BLaER1 (cell line): ENCODE results near the gene EYS.

ENCODE experiments used
- H3K27ac ChIP-seq: shearing (Covaris generic); formaldehyde crosslinking; 2 replicates; pipeline ENCODE4 v1.8.1; 2022
- H3K27me3 ChIP-seq: shearing (Covaris generic); formaldehyde crosslinking; 2 replicates; pipeline ENCODE4 v1.8.1; 2022
- H3K36me3 ChIP-seq: shearing (Covaris generic); formaldehyde crosslinking; 2 replicates; pipeline ENCODE4 v1.8.1; 2022
- H3K4me1 ChIP-seq: shearing (Covaris generic); formaldehyde crosslinking; 2 replicates; pipeline ENCODE4 v1.8.1; 2022
- H3K4me2 ChIP-seq: shearing (Covaris generic); formaldehyde crosslinking; 2 replicates; pipeline ENCODE4 v1.8.1; 2022
- H3K4me3 ChIP-seq: shearing (Covaris generic); formaldehyde crosslinking; 2 replicates; pipeline ENCODE4 v1.8.1; 2022
- H3K9ac ChIP-seq: shearing (Covaris generic); formaldehyde crosslinking; 2 replicates; pipeline ENCODE4 v1.8.1; 2022
- H3K9me3 ChIP-seq: shearing (Covaris generic); formaldehyde crosslinking; 2 replicates; pipeline ENCODE4 v1.8.1; 2022
- H4K20me1 ChIP-seq: shearing (Covaris generic); formaldehyde crosslinking; 2 replicates; pipeline ENCODE4 v1.8.1; 2022
- Cebpa-rat ChIP-seq: shearing (Covaris generic); IDR thresholded peaks from 2 replicates; pipeline ENCODE4 v1.8.1; 2022

Gene EYS

GRCh38 chr6:63821442-63821841, 1885.6 kb downstream of the EYS start:
- Histone ChIP-seq H3K4me2 (no peak overlapping the region), H3K4me1 (no peaks in the 10 kb centered on the region), H3K27me3 (no peaks in the 10 kb centered on the region), H3K9me3 (no peaks in the 10 kb centered on the region), H3K4me3 (no peak overlapping the region), H3K36me3 (no peaks in the 10 kb centered on the region), H3K27ac (no peak overlapping the region), H3K9ac (no peak overlapping the region), H4K20me1 (no peaks in the 10 kb centered on the region)
- no peak for TF ChIP-seq Cebpa-rat

GRCh38 chr6:63819831-63820230, 1887.2 kb downstream of the EYS start:
- H3K27ac ChIP-seq, result no peak overlapping the region
- H3K4me2 ChIP-seq, result no peak overlapping the region
- no peaks in the 10 kb centered on the region for H3K27me3 ChIP-seq
- no peak for TF ChIP-seq Cebpa-rat
- no peaks in the 10 kb centered on the region for H3K4me1 ChIP-seq
- H3K9ac ChIP-seq, result no peak overlapping the region
- H3K9me3 ChIP-seq, result no peaks in the 10 kb centered on the region
- H3K36me3 ChIP-seq, result no peaks in the 10 kb centered on the region
- H4K20me1 ChIP-seq, result no peaks in the 10 kb centered on the region
- no peak overlapping the region for H3K4me3 ChIP-seq

- Histone ChIP-seq H4K20me1 (no peaks in the 10 kb centered on the region), H3K4me2 (no peak overlapping the region), H3K9ac (no peak overlapping the region), H3K27ac (no peak overlapping the region), H3K36me3 (no peaks in the 10 kb centered on the region), H3K4me3 (no peak overlapping the region), H3K9me3 (no peaks in the 10 kb centered on the region), H3K4me1 (no peaks in the 10 kb centered on the region), H3K27me3 (no peaks in the 10 kb centered on the region)
- no peak for TF ChIP-seq Cebpa-rat
These were observed 1889.5 kb downstream of the EYS start for GRCh38 chr6:63817492-63818050.

GRCh38 chr6:63816982-63817436, 1890.0 kb downstream of the EYS start:
- H3K9ac ChIP-seq, result no peak overlapping the region
- H3K27ac ChIP-seq, result no peak overlapping the region
- no peak overlapping the region for H3K4me3 ChIP-seq
- H3K4me1 ChIP-seq, result no peaks in the 10 kb centered on the region
- no peaks in the 10 kb centered on the region for H4K20me1 ChIP-seq
- H3K36me3 ChIP-seq, result no peaks in the 10 kb centered on the region
- TF ChIP-seq Cebpa-rat, result no peak
- H3K27me3 ChIP-seq, result no peaks in the 10 kb centered on the region
- no peaks in the 10 kb centered on the region for H3K9me3 ChIP-seq
- no peak overlapping the region for H3K4me2 ChIP-seq

- TF ChIP-seq Cebpa-rat, result no peak
- Histone ChIP-seq H3K9ac (no peak overlapping the region), H3K36me3 (no peaks in the 10 kb centered on the region), H3K9me3 (no peaks in the 10 kb centered on the region), H3K4me2 (no peak overlapping the region), H3K4me3 (no peak overlapping the region), H3K4me1 (no peaks in the 10 kb centered on the region), H3K27ac (no peak overlapping the region), H4K20me1 (no peaks in the 10 kb centered on the region), H3K27me3 (no peaks in the 10 kb centered on the region)
These were observed 1890.5 kb downstream of the EYS start for GRCh38 chr6:63816401-63816981.

- Histone ChIP-seq H3K36me3 (no peaks in the 10 kb centered on the region), H3K4me3 (no peak overlapping the region), H4K20me1 (no peaks in the 10 kb centered on the region), H3K4me1 (no peaks in the 10 kb centered on the region), H3K9me3 (no peaks in the 10 kb centered on the region), H3K27me3 (no peaks in the 10 kb centered on the region), H3K27ac (no peak overlapping the region), H3K9ac (no peak overlapping the region), H3K4me2 (no peak overlapping the region)
- no peak for TF ChIP-seq Cebpa-rat
These were observed 1892.6 kb downstream of the EYS start for GRCh38 chr6:63814459-63814858.

GRCh38 chr6:63813566-63814120, 1893.4 kb downstream of the EYS start:
- Histone ChIP-seq H4K20me1 (no peaks in the 10 kb centered on the region), H3K27me3 (no peaks in the 10 kb centered on the region)

GRCh38 chr6:63808576-63808975, 1898.5 kb downstream of the EYS start:
- Histone ChIP-seq H3K4me2 (no peak overlapping the region), H4K20me1 (no peaks in the 10 kb centered on the region), H3K9me3 (no peaks in the 10 kb centered on the region), H3K27me3 (no peaks in the 10 kb centered on the region), H3K9ac (no peak overlapping the region), H3K4me3 (no peak overlapping the region), H3K4me1 (peaks cover 33% of the 10 kb centered on the region), H3K36me3 (no peaks in the 10 kb centered on the region), H3K27ac (no peak overlapping the region)
- no peak for TF ChIP-seq Cebpa-rat

More at GRCh38 chr6:63813566-63814120, 1893.4 kb downstream of the EYS start:
- no peaks in the 10 kb centered on the region for H3K9me3 ChIP-seq
- H3K4me3 ChIP-seq, result no peak overlapping the region
- no peaks in the 10 kb centered on the region for H3K4me1 ChIP-seq
- H3K36me3 ChIP-seq, result no peaks in the 10 kb centered on the region
- H3K27ac ChIP-seq, result no peak overlapping the region
- no peak overlapping the region for H3K4me2 ChIP-seq
- no peak overlapping the region for H3K9ac ChIP-seq
- TF ChIP-seq Cebpa-rat, result no peak

GRCh38 chr6:63807056-63807455, 1900.0 kb downstream of the EYS start:
- Histone ChIP-seq H4K20me1 (no peaks in the 10 kb centered on the region), H3K4me2 (no peak overlapping the region), H3K9me3 (no peaks in the 10 kb centered on the region), H3K4me3 (no peak overlapping the region), H3K36me3 (no peaks in the 10 kb centered on the region), H3K9ac (no peak overlapping the region), H3K27me3 (no peaks in the 10 kb centered on the region), H3K27ac (no peak overlapping the region), H3K4me1 (peaks cover 33% of the 10 kb centered on the region)
- TF ChIP-seq Cebpa-rat, result no peak

GRCh38 chr6:63806573-63806913, 1900.5 kb downstream of the EYS start:
- Histone ChIP-seq H4K20me1 (no peaks in the 10 kb centered on the region), H3K4me3 (no peak overlapping the region), H3K36me3 (no peaks in the 10 kb centered on the region), H3K27me3 (no peaks in the 10 kb centered on the region), H3K4me1 (peaks cover 33% of the 10 kb centered on the region), H3K4me2 (peak overlapping the region; percentile 52), H3K27ac (no peak overlapping the region), H3K9ac (no peak overlapping the region), H3K9me3 (no peaks in the 10 kb centered on the region)
- no peak for TF ChIP-seq Cebpa-rat
